AG04450 (cell line): ENCODE measurements around the gene ADIRF. TPM values are rescaled to one million over a fixed set of nuclear protein-coding genes. Genes with fewer than 3 reads are reported as not detected.
"Not testable (repeated sequence)": the region's sequence is repeated elsewhere in the genome, so short reads cannot be mapped to it uniquely, and the experiment has no call there.

Experiments used
- CTCF ChIA-PET: fragments of 300-600, 350-600 bp; formaldehyde crosslinking; extraction: SDS; loops from one replicate; lab custom pipeline; 2022; ENCODE audit warnings: antibody characterized with exemption, inconsistent platforms; lab: Charles Lee
- POLR2A ChIA-PET: fragments of 350-600 bp; formaldehyde crosslinking; extraction: SDS; loops from one replicate; lab custom pipeline; 2021; ENCODE audit warnings: antibody characterized with exemption, inconsistent platforms; lab: Yijun Ruan, JAX
- DNase-seq: peaks from one replicate; pipeline ENCODE4 v3.0.0-alpha.2; 2011; ENCODE audit warnings: low read depth, low spot score
- H3K27ac ChIP-seq: one replicate; pipeline ENCODE4 v1.5.1; 2012; ENCODE audit warnings: low read depth, low read length, control low read depth
- H3K27me3 ChIP-seq: one replicate; pipeline ENCODE4 v1.6.0; 2012; ENCODE audit warnings: low read length; ENCODE audit not compliant: control insufficient read depth, insufficient read depth
- H3K4me3 ChIP-seq: 2 replicates; pipeline ENCODE4 v1.5.1; 2011; ENCODE audit warnings: mild to moderate bottlenecking, low read depth, low read length, control low read depth
- H3K9me3 ChIP-seq: 2 replicates; pipeline ENCODE4 v1.5.1; 2012; ENCODE audit warnings: low read length; ENCODE audit not compliant: control insufficient read depth, insufficient read depth
- polyA plus RNA-seq: library from polyadenylated mRNA; depleted of rRNA; stranded (reverse); fragments of >200 nt; gene quantifications from 2 replicates; pipeline ENCODE4 v1.2.3, GENCODE V29; 2011
- TF ChIP-seq, protein P1 (sequence below): IDR thresholded peaks from 2 replicates; pipeline ENCODE4 v1.5.1; 2011; ENCODE audit warnings: low read depth, low read length, control low read depth, inconsistent platforms

Gene ADIRF
- polyA plus RNA-seq, 1 experiment: 3.9 TPM

DNA sequence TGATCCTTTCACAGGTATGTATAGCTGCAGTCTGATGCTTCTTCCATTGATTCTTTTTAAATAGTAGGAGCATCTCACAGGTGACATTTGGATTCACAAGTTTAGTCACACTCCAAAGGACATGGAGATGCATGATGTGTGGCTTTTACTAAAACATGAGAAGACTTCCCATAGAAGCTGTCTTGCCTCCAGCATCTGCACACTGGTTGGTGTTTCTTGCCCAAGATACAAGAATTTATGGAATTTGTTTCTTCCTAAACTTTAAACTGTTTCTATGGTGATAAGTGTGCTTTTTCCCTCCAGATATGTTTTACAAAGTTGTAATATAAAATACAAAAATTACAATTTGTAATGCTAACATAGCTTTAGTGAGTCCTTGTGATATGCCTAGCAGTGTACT is 24.2 kb downstream of the ADIRF start:
- CTCF ChIA-PET: interaction anchor here (0.6 kb wide), 1 partner anchor 53 kb away, joined by 14 read pairs; no protein-coding TSS in a partner anchor
- Histone ChIP-seq H3K4me3 (no peak overlapping the region), H3K27me3 (no peaks in the 10 kb centered on the region), H3K9me3 (no peaks in the 10 kb centered on the region), H3K27ac (no peak overlapping the region)
- POLR2A ChIA-PET: no interaction called here
- DNase-seq: no peak
- TF ChIP-seq, protein P1, sequence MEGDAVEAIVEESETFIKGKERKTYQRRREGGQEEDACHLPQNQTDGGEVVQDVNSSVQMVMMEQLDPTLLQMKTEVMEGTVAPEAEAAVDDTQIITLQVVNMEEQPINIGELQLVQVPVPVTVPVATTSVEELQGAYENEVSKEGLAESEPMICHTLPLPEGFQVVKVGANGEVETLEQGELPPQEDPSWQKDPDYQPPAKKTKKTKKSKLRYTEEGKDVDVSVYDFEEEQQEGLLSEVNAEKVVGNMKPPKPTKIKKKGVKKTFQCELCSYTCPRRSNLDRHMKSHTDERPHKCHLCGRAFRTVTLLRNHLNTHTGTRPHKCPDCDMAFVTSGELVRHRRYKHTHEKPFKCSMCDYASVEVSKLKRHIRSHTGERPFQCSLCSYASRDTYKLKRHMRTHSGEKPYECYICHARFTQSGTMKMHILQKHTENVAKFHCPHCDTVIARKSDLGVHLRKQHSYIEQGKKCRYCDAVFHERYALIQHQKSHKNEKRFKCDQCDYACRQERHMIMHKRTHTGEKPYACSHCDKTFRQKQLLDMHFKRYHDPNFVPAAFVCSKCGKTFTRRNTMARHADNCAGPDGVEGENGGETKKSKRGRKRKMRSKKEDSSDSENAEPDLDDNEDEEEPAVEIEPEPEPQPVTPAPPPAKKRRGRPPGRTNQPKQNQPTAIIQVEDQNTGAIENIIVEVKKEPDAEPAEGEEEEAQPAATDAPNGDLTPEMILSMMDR: no peak

DNA sequence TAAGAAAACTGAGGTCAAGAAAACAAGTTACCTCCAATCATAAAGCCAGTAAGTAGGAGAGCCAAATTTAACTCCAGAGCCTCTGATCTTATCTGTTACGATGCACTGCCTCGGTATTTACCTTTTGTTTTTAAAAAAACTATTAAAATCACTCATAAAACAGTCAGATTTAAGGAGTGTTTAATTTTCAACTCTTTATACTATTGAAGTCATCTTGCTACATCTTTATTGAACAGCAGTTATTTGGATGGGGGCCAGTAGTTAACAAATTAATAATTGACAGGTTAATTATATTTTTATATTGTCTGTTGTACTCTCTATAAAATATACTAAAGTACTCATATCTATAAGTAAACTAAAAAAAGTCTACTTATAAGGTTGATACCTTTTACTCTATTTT is 24.6 kb downstream of the ADIRF start:
- ChIA-PET CTCF (no interaction called here), POLR2A (no interaction called here)
- no peak for DNase-seq
- Histone ChIP-seq H3K9me3 (no peaks in the 10 kb centered on the region), H3K4me3 (no peak overlapping the region), H3K27ac (no peak overlapping the region), H3K27me3 (no peaks in the 10 kb centered on the region)
- TF ChIP-seq, protein P1: no peak

DNA sequence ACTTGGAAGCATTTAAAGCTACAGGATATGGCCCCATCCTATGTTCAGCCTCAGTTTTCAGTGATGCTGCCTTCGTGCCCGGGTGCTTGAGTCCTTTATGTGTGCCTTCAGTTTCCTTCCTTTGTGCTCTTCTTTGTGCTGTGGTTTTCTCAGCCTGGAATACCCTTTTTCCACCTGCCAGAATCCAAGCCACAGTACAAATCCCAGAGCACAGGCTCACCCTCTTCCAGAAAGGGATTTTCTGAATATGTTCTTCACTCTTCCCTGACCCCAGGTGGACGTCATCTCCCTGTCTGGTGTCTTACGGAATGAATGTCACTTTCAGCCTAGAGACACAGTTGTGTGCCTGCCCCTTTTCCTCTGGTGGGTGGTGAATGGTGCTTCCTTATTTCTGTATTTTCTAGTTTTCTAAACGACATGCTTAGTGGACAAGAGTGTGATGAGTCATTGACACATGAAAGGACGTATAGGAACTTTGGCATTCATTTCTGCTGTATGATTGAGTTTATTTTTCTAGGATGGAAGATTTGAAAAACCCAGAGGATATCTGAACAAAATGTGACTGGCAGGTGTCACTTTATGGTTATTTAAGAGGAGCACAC is 31.6 kb downstream of the ADIRF start:
- H3K27me3 ChIP-seq, DNase-seq, H3K27ac ChIP-seq, H3K9me3 ChIP-seq, H3K4me3 ChIP-seq, CTCF ChIA-PET, POLR2A ChIA-PET: not testable (repeated sequence)

DNA sequence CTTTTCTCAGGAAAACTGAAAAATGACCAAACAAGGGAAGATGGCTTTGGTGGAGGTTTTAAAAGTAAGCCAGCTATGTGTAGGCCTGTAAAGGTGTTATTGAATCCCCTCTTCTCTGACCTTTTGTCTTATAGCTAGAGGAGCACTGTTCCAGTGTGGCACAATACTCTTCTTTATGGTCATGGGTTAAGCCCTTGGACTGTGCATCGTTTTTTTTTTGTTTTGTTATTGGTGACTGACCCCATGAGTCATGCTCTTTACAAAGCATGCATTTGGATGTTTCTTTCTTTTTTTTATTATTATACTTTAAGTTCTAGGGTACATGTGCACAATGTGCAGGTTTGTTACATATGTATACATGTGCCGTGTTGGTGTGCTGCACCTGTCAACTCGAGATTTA is 32.2 kb downstream of the ADIRF start:
- Histone ChIP-seq H3K9me3 (no peaks in the 10 kb centered on the region), H3K27me3 (no peaks in the 10 kb centered on the region), H3K4me3 (no peak overlapping the region), H3K27ac (no peak overlapping the region)
- ChIA-PET CTCF (no interaction called here), POLR2A (no interaction called here)
- TF ChIP-seq, protein P1: no peak
- DNase-seq: no peak

DNA sequence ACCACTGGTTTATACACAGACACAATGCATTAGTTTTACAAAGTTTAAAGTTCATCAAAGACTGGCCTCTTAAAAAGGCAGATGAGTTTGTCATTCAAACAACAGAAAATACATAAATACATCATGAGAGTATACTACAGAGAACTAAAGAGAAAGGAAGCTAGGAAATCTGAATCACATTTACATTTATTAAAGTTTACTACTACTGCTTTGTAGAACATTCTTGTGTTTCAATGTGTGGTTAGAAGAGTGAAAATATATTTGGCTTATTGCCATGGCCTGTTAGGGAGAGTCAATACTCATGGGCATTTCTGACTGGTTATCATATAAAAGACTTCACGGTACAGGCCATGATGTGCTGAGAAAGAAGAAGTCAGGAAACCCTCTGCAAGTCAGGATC is 38.8 kb downstream of the ADIRF start:
- H3K27me3 ChIP-seq, H3K4me3 ChIP-seq, H3K27ac ChIP-seq, DNase-seq, POLR2A ChIA-PET, H3K9me3 ChIP-seq: not testable (repeated sequence)
- CTCF ChIA-PET: interaction anchor here (0.6 kb wide), 1 partner anchor 16 kb away, joined by 3 read pairs; no protein-coding TSS in a partner anchor

DNA sequence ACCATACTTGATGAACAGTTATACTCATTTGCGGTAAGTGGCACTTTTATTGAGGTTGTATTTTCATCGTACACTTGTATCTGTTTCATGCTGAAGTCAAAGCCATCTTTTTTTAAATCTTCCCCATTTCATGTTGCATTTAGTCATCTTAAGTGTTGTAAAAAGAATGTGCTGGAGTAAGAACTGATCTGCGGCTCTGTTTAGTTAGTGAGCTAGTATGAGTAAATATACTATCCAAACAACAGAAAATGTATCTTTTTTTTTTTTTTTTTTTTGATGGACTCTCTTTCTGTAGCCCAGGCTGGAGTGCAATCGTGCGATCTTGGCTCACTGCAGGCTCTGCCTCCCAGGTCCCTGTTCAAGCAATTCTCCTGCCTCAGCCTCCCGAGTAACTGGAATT is 39.4 kb downstream of the ADIRF start:
- POLR2A ChIA-PET, H3K27ac ChIP-seq, CTCF ChIA-PET, DNase-seq, H3K4me3 ChIP-seq, H3K27me3 ChIP-seq, H3K9me3 ChIP-seq: not testable (repeated sequence)

DNA sequence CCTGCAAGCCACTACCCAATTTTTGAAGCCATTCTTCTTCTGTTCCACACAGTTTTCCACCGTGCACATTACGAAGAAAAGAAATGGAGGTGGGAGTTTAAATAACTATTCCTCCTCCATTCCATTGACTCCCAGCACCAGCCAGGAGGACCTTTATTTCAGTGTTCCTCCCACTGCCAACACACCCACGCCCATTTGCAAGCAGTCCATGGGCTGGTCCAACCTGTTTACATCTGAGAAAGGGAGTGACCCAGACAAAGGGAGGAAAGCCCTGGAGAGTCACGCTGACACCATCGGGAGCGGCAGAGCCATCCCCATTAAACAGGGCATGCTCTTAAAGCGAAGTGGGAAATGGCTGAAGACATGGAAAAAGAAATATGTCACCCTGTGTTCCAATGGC is 40.0 kb downstream of the ADIRF start:
- H3K4me3 ChIP-seq, POLR2A ChIA-PET: not testable (repeated sequence)

DNA sequence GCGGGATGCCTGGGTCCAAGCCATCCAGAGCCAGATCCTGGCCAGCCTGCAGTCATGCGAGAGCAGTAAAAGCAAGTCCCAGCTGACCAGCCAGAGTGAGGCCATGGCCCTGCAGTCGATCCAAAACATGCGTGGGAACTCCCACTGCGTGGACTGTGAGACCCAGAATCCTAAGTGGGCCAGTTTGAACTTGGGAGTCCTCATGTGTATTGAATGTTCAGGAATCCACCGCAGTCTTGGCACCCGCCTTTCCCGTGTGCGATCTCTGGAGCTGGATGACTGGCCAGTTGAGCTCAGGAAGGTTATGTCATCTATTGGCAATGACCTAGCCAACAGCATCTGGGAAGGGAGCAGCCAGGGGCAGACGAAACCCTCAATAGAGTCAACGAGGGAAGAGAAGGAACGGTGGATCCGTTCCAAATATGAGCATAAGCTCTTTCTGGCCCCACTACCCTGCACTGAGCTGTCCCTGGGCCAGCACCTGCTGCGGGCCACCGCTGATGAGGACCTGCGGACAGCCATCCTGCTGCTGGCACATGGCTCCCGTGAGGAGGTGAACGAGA is 40.9 kb downstream of the ADIRF start:
- H3K9me3 ChIP-seq, H3K27ac ChIP-seq, CTCF ChIA-PET, POLR2A ChIA-PET, H3K27me3 ChIP-seq, DNase-seq, H3K4me3 ChIP-seq: not testable (repeated sequence)

More for the DNA sequence above, 40.0 kb downstream of the ADIRF start:
- H3K27me3 ChIP-seq, H3K27ac ChIP-seq, H3K9me3 ChIP-seq, DNase-seq, CTCF ChIA-PET: not testable (repeated sequence)

DNA sequence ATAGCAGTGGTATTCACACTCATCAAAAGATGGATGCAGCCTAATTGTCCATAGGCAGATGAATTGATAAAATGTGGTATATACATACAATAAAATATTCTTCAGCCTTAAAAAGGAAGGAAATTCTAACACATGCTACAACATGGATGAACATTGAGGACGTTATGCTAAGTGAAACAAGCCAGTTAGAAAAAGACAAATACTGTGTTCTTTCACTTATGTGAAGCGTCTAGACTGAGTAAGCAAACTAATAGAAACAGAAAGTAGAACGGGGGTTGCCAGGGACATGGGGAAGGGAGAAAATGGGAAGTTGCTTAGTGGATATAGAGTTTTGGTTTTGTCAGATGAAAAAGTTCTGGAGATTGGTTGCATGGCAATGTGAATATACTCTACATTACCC is 45.2 kb downstream of the ADIRF start:
- H3K4me3 ChIP-seq, DNase-seq, H3K27me3 ChIP-seq, H3K27ac ChIP-seq, H3K9me3 ChIP-seq, CTCF ChIA-PET, POLR2A ChIA-PET: not testable (repeated sequence)
